Measurements from ENCODE around the gene WDR1.

Gene WDR1

DNA sequence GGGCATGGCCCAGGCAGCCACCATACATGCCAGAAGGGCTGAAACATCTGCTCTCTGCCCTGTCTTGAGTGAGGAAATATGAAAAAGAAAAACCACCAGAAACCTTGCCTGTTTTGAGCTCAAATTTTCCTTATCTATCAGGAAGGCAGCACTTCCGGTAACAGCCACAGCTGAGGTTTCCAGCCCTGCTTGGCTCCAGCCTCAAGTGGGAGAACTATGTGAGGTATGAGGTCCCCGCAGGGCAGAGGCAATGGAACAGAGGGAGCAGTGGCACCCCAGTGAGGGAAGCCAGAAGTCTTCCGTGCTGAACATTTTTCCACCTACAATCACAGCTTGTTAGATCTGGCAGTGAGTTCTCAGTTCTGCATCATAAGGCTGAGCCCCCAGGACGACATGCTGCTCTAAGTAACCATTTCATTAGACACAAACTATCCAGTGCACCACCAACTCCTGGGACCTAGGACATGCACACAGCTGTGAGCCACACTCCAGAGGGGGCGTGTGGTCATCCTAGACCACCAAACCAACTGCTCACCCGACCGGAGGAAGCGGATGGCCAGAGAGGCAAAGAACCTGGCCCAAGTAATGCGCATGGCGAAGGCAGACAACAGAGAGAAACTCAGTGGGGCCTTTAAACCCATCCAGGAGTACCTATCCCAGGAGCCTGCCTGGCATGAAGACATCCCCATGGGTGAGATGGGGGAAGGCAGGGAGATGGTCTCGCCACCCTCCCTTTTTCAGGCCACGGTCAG, 22.6 kb downstream of the WDR1 start:
- Histone ChIP-seq H3K9ac (ENCODE audit: low read length in 5 of 5) (no peak overlapping the region), H3K36me3 (ENCODE audit: control insufficient read depth in 5 of 5, insufficient read depth in 5 of 5, low read length in 5 of 5) (peaks cover 0 to 97% (median 89%) of the 10 kb centered on the region in 5 donors), H3K9me3 (ENCODE audit: control insufficient read depth in 5 of 5, low read length in 5 of 5) (no peaks in the 10 kb centered on the region), H3K27me3 (ENCODE audit: control insufficient read depth in 5 of 5, insufficient read depth in 4 of 5, low read length in 5 of 5) (no peaks in the 10 kb centered on the region), H3K27ac (ENCODE audit: low read depth, low read length) (no peak overlapping the region), H3K4me3 (ENCODE audit: low read depth in 1 of 5, low read length in 5 of 5) (no peak overlapping the region), H3K4me1 (ENCODE audit: control insufficient read depth in 5 of 5, insufficient read depth in 5 of 5, low read length in 5 of 5) (peaks cover 6 to 69% (median 48%) of the 10 kb centered on the region in 5 donors)

DNA sequence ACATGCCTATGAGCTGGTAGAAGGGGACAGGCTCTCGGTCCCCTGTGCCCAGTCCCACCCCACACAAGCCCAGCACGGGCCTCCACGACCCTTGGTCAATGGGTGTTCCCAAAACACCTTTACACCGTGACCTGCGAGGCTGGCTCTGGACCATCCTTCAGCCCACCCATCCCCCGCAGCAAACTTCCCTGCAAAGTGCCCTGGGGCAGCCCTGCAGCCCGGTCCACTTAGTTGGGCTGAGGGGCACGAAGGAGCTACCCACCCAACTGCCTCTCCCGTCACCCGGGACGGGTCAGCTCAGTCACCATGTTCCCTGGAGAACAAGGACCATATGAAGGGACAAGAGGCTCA, 23.4 kb downstream of the WDR1 start:
- H3K4me1 ChIP-seq (ENCODE audit: control insufficient read depth in 5 of 5, insufficient read depth in 5 of 5, low read length in 5 of 5): peaks cover 6 to 72% (median 48%) of the 10 kb centered on the region in 5 donors
- H3K27me3 ChIP-seq (ENCODE audit: control insufficient read depth in 5 of 5, insufficient read depth in 4 of 5, low read length in 5 of 5): no peaks in the 10 kb centered on the region
- peaks cover 0 to 98% (median 88%) of the 10 kb centered on the region in 5 donors for H3K36me3 ChIP-seq (ENCODE audit: control insufficient read depth in 5 of 5, insufficient read depth in 5 of 5, low read length in 5 of 5)
- H3K4me3 ChIP-seq (ENCODE audit: low read depth in 1 of 5, low read length in 5 of 5): no peak overlapping the region
- peak overlapping the region in 1 of 5 donors; percentile 3 for H3K9ac ChIP-seq (ENCODE audit: low read length in 5 of 5)
- H3K27ac ChIP-seq (ENCODE audit: low read depth, low read length): no peak overlapping the region
- H3K9me3 ChIP-seq (ENCODE audit: control insufficient read depth in 5 of 5, low read length in 5 of 5): no peaks in the 10 kb centered on the region

GRCh38 chr4:10092481-10093270, 23.9 kb downstream of the WDR1 start:
- H3K27ac ChIP-seq (ENCODE audit: low read depth, low read length): no peak overlapping the region
- H3K4me3 ChIP-seq (ENCODE audit: low read depth in 1 of 5, low read length in 5 of 5): no peak overlapping the region
- no peaks in the 10 kb centered on the region for H3K9me3 ChIP-seq (ENCODE audit: control insufficient read depth in 5 of 5, low read length in 5 of 5)
- peaks cover 0 to 98% (median 88%) of the 10 kb centered on the region in 5 donors for H3K36me3 ChIP-seq (ENCODE audit: control insufficient read depth in 5 of 5, insufficient read depth in 5 of 5, low read length in 5 of 5)
- H3K9ac ChIP-seq (ENCODE audit: low read length in 5 of 5): peak overlapping the region in 1 of 5 donors; percentile 3
- H3K27me3 ChIP-seq (ENCODE audit: control insufficient read depth in 5 of 5, insufficient read depth in 4 of 5, low read length in 5 of 5): no peaks in the 10 kb centered on the region
- H3K4me1 ChIP-seq (ENCODE audit: control insufficient read depth in 5 of 5, insufficient read depth in 5 of 5, low read length in 5 of 5): peaks cover 6 to 72% (median 48%) of the 10 kb centered on the region in 5 donors

GRCh38 chr4:10091531-10092181, 24.9 kb downstream of the WDR1 start:
- peaks cover 0 to 98% (median 88%) of the 10 kb centered on the region in 5 donors for H3K36me3 ChIP-seq (ENCODE audit: control insufficient read depth in 5 of 5, insufficient read depth in 5 of 5, low read length in 5 of 5)
- H3K9ac ChIP-seq (ENCODE audit: low read length in 5 of 5): no peak overlapping the region
- no peak overlapping the region for H3K27ac ChIP-seq (ENCODE audit: low read depth, low read length)
- H3K4me3 ChIP-seq (ENCODE audit: low read depth in 1 of 5, low read length in 5 of 5): no peak overlapping the region
- peaks cover 6 to 64% (median 43%) of the 10 kb centered on the region in 5 donors for H3K4me1 ChIP-seq (ENCODE audit: control insufficient read depth in 5 of 5, insufficient read depth in 5 of 5, low read length in 5 of 5)
- no peaks in the 10 kb centered on the region for H3K9me3 ChIP-seq (ENCODE audit: control insufficient read depth in 5 of 5, low read length in 5 of 5)
- H3K27me3 ChIP-seq (ENCODE audit: control insufficient read depth in 5 of 5, insufficient read depth in 4 of 5, low read length in 5 of 5): no peaks in the 10 kb centered on the region

DNA sequence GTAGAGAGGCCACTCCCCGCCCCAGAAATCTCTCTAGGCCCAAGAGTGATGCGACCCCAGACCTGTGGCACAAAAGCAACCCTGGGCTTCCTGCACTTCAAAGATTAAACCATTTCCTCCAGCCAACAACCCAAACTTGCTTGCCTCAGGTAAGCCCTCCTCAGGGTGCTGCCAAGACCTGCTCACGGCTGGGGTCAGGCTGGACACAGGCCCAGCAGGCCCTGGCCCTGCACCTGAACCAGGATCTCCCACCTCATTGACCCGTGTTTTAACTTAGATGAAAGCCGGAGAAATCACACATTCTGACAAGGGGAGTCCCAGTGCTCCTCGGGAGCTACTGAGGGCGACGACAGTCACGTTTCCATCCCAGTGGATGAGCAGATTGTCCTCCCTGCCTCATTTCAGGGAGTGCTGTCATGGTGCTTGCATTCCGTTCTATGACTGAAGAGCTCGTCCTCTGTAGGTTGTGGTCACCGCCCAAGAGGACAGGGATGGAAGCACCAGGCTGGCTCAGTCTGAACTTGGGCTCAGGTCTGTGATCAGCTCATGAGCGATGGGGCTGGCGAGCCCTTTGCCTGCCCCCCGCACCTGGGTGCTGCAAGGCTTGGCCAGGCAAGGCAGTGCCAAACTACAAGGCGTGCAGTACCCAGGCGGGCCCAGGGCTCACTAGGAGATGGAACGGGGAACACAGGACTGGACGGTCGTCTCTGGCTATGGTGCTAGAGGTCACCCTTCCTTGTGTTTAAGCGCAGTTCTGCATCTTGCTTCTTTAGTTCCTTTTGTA, 25.9 kb downstream of the WDR1 start:
- Histone ChIP-seq H3K4me3 (ENCODE audit: low read depth in 1 of 5, low read length in 5 of 5) (no peak overlapping the region), H3K4me1 (ENCODE audit: control insufficient read depth in 5 of 5, insufficient read depth in 5 of 5, low read length in 5 of 5) (peaks cover 4 to 54% (median 33%) of the 10 kb centered on the region in 5 donors), H3K9ac (ENCODE audit: low read length in 5 of 5) (no peak overlapping the region), H3K9me3 (ENCODE audit: control insufficient read depth in 5 of 5, low read length in 5 of 5) (no peaks in the 10 kb centered on the region), H3K27ac (ENCODE audit: low read depth, low read length) (no peak overlapping the region), H3K27me3 (ENCODE audit: control insufficient read depth in 5 of 5, insufficient read depth in 4 of 5, low read length in 5 of 5) (no peaks in the 10 kb centered on the region), H3K36me3 (ENCODE audit: control insufficient read depth in 5 of 5, insufficient read depth in 5 of 5, low read length in 5 of 5) (peaks cover 0 to 98% (median 89%) of the 10 kb centered on the region in 5 donors)

- Histone ChIP-seq H3K4me3 (ENCODE audit: low read depth in 1 of 5, low read length in 5 of 5) (no peak overlapping the region), H3K36me3 (ENCODE audit: control insufficient read depth in 5 of 5, insufficient read depth in 5 of 5, low read length in 5 of 5) (peaks cover 0 to 98% (median 89%) of the 10 kb centered on the region in 5 donors), H3K27me3 (ENCODE audit: control insufficient read depth in 5 of 5, insufficient read depth in 4 of 5, low read length in 5 of 5) (no peaks in the 10 kb centered on the region), H3K9ac (ENCODE audit: low read length in 5 of 5) (no peak overlapping the region), H3K4me1 (ENCODE audit: control insufficient read depth in 5 of 5, insufficient read depth in 5 of 5, low read length in 5 of 5) (peaks cover 4 to 41% (median 23%) of the 10 kb centered on the region in 5 donors), H3K9me3 (ENCODE audit: control insufficient read depth in 5 of 5, low read length in 5 of 5) (no peaks in the 10 kb centered on the region), H3K27ac (ENCODE audit: low read depth, low read length) (no peak overlapping the region)
Measured at GRCh38 chr4:10089346-10089745, 27.3 kb downstream of the WDR1 start.

GRCh38 chr4:10088135-10089010, 28.2 kb downstream of the WDR1 start:
- H3K36me3 ChIP-seq (ENCODE audit: control insufficient read depth in 5 of 5, insufficient read depth in 5 of 5, low read length in 5 of 5): peaks cover 0 to 98% (median 89%) of the 10 kb centered on the region in 5 donors
- H3K9ac ChIP-seq (ENCODE audit: low read length in 5 of 5): no peak overlapping the region
- H3K4me3 ChIP-seq (ENCODE audit: low read depth in 1 of 5, low read length in 5 of 5): no peak overlapping the region
- no peaks in the 10 kb centered on the region for H3K27me3 ChIP-seq (ENCODE audit: control insufficient read depth in 5 of 5, insufficient read depth in 4 of 5, low read length in 5 of 5)
- no peak overlapping the region for H3K27ac ChIP-seq (ENCODE audit: low read depth, low read length)
- H3K4me1 ChIP-seq (ENCODE audit: control insufficient read depth in 5 of 5, insufficient read depth in 5 of 5, low read length in 5 of 5): peaks cover 0 to 32% (median 13%) of the 10 kb centered on the region in 5 donors
- no peaks in the 10 kb centered on the region for H3K9me3 ChIP-seq (ENCODE audit: control insufficient read depth in 5 of 5, low read length in 5 of 5)

DNA sequence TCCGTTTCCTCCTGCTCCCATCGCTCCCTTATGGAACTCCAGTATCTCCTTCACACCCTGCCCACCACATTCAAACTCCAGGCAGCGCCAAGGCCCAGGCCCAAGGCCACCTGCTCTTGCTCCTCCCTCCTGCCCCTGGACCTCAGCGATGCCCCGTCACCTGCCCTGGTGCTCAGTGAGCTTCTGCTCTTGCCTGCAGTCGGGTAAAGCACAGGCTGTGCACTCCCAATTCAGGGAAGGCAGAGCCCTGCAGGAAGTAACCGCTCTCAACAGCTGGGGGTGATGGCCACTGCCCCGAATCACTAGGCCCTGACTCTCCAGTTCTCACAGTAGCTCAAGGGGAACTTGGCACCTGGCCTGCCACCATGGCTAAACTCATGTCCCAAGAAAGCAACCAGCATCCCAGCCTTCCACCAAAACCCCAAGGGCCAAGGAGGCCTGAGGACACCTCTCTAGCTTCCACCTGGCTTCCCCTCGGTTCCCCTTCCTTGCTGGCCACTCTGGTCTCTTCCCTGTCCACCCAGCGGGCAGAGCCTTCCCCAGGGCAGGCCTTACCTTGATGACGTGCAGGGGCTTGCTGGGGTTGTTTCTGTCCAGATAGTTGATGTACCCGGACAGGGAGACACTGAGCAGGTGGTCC, 29.3 kb downstream of the WDR1 start:
- Histone ChIP-seq H3K27me3 (ENCODE audit: control insufficient read depth in 5 of 5, insufficient read depth in 4 of 5, low read length in 5 of 5) (no peaks in the 10 kb centered on the region), H3K27ac (ENCODE audit: low read depth, low read length) (no peak overlapping the region), H3K9ac (ENCODE audit: low read length in 5 of 5) (no peak overlapping the region), H3K36me3 (ENCODE audit: control insufficient read depth in 5 of 5, insufficient read depth in 5 of 5, low read length in 5 of 5) (peaks cover 0 to 100% (median 94%) of the 10 kb centered on the region in 5 donors), H3K4me3 (ENCODE audit: low read depth in 1 of 5, low read length in 5 of 5) (no peak overlapping the region), H3K4me1 (ENCODE audit: control insufficient read depth in 5 of 5, insufficient read depth in 5 of 5, low read length in 5 of 5) (peaks cover 0 to 21% (median 2%) of the 10 kb centered on the region in 5 donors), H3K9me3 (ENCODE audit: control insufficient read depth in 5 of 5, low read length in 5 of 5) (no peaks in the 10 kb centered on the region)

Measured in subcutaneous abdominal adipose tissue (tissue), 5 donors.